ENCODE data around the gene EPN3.

The EPN3 gene

DNA sequence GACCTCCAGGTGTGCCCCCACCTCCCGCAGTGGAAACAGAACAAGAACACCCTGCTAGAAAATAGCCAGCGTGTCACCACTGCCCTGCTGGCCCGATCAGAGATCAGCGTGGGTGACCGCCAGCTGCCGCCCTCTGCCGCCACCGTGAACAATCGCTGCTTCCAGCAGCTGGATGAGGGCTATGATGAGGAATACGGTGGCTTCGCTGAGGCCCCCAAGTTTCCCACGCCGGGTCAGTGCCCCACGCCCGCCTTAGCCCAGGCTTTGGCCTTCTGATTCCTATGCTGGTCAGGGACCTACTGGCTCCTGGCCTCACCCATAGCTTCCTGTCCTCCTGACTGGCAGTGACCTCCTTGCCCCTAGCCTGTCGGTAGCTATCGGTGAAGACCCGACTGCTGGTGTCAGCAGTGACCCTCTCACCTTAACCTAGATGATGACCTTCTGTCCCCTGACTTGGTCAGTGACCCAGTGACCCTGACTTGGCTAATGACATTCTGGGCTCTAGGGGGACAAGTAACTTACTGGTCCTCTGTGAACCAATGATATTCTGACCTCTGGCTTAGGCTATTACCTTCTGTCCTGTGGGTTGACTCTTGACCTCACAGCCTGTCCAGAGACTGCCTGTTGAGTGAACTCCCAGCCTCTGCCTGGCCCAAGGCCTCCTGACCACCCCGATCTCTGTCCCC is 16.9 kb downstream of the EPN3 start:
- DNase-seq (ENCODE audit: low read depth in 2 of 2): no peak

DNA sequence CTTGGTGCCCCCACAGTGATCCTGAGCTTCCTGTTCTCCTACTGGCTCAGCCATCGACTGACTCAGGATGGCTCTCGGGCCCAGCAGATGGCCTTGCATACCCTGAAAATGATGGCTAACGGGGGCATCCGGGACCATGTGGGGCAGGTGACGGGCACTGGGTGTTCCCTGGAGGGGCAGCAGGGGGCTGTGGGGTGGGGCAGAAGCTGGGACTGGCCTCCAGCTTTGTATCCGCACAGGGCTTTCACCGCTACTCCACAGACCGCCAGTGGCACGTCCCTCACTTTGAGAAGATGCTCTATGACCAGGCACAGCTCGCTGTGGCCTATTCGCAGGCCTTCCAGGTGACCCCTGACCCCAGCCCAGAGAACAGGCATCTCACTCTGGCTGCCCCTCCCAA is 17.4 kb downstream of the EPN3 start:
- no peak for DNase-seq (ENCODE audit: low read depth in 2 of 2)

DNA sequence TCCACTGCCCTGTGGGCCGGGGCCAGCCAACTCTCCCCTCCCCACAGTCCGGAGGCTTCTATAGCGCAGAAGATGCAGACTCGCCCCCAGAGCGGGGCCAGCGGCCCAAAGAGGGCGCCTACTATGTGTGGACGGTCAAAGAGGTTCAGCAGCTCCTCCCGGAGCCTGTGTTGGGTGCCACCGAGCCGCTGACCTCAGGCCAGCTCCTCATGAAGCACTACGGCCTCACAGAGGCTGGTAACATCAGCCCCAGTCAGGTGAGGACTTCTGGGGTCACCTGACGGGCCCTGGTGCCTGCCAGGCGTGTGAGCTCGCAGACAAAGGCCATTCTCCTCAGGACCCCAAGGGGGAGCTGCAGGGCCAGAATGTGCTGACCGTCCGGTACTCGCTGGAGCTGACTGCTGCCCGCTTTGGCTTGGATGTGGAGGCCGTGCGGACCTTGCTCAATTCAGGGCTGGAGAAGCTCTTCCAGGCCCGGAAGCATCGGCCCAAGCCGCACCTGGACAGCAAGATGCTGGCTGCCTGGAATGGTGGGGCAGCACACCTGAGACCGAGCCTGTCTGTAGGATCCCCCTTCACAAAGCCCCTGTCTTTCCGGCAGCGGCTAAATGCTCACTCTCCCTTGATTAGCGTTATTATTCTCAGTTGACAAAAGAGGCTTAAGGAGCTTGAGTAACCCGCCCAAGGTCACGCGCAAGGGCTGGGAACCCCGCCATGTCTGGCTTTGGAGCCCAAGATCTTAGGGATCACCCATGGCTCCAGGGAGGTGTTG is 18.3 kb downstream of the EPN3 start:
- no peak for DNase-seq (ENCODE audit: low read depth in 2 of 2)

DNA sequence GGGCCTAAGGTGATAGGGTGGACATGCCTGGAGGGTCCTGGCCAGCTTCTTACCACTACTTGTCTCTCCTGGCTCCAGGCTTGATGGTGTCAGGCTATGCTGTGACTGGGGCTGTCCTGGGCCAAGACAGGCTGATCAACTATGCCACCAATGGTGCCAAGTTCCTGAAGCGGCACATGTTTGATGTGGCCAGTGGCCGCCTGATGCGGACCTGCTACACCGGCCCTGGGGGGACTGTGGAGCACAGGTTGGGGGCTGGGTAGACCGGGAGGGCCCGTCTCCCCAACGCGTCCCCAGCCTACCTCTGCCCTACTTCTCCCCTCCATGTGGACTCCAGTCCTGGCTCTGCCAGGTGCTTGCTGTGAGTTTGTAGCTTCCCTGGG is 18.9 kb downstream of the EPN3 start:
- DNase-seq (ENCODE audit: low read depth in 2 of 2): no peak

DNA sequence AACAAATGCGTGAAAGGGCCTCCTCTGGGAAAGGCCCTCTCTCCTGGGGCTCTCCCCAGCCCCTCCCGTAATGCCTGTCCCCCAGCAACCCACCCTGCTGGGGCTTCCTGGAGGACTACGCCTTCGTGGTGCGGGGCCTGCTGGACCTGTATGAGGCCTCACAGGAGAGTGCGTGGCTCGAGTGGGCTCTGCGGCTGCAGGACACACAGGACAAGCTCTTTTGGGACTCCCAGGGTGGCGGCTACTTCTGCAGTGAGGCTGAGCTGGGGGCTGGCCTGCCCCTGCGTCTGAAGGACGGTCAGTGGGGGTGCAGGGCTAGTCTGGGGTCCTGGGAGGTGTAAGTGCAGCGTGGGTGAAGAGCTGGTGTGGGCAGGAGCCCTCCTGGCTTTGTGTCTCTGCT is 19.3 kb downstream of the EPN3 start:
- DNase-seq (ENCODE audit: low read depth in 2 of 2): no peak

DNA sequence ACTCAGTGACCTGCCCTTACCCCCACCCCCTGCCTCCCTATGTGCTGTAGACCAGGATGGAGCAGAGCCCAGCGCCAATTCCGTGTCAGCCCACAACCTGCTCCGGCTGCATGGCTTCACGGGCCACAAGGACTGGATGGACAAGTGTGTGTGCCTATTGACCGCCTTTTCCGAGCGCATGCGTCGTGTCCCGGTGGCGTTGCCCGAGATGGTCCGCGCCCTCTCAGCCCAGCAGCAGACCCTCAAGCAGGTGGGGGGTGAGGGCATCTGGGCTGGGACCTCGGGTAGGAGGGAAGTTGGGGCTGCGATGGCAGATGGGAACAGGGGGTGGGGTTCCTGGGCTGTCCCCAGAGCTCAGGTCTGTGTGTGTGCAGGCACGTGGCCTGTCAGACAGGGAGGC is 21.7 kb downstream of the EPN3 start:
- DNase-seq (ENCODE audit: low read depth in 2 of 2): no peak

DNA sequence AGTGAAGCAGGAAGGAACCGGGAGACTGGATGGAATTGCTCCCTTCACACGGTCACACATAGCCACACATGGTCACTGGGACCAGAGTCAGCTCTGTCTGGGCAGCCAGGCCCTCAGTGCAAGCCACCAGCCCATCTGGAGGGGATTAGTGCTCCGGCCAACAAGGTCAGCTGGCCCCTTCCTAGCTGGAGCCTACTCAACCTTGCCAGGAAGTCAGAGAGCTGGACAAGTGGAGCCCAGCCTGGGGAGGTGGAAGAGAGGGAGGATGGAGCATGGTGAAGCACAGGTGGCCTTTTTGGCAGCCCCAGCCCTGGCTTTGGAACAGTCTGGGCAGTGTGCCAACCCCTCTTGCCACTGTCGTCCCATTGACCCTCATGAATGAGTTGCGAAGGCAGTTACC is 24.3 kb downstream of the EPN3 start:
- DNase-seq (ENCODE audit: low read depth in 2 of 2): no peak

DNA sequence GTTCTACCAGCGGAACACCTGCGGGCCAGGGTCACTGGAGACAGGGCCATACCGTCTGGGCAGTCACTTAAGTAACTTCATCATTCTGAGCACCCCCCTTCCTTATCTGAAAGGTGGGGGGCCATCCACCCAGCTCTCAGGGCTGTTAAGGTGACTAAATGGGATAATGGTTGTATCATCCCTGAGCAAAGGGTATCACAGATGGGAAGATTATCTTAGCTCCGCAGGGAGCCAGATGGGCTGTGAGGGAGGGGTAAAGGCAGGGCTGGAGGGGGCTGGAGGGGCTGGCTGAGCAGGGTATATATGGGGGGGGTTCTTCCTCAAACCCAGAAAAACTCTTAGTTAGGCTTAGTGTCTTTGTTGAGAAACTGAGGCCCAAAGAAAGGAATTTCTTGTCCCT is 25.1 kb downstream of the EPN3 start:
- DNase-seq (ENCODE audit: low read depth in 2 of 2): no peak

DNA sequence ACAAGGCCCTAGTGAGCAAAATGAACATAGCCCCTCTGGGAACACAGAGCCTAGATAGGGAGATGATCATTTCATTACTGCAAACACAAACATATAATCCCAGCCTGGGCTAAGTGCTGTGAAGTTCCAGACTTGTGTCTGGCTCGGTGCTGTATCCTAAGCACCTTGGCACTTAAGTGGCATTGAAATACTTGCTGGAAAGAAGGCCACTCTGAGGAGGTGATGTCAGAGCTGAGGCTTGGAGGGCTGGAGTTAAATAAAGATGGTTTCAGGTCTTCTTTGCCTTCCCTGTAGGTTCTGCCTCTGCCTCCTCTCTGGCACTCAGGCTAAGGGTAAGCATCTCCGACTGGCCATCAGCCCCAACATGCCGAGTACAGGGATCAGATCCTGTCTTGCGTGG is 25.6 kb downstream of the EPN3 start:
- no peak for DNase-seq (ENCODE audit: low read depth in 2 of 2)

DNA sequence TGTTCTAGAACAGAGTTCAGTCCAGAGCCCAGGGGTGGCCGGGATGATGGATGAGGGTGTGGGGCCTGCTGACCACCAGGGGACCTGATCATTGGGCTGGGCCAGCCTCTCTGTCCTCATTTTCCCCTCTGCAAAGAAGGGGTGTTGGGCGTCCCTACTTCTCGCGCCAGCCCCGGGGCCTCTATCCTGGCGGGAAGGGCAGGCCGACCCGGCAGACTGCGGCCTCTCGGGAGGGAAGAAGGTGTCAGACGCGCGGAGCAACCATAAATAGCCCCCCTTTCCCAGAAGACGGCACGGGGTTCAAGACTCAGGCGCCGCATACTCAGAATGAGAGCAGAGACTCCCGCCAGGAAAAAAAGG is 26.0 kb downstream of the EPN3 start:
- DNase-seq (ENCODE audit: low read depth in 2 of 2): no peak

DNA sequence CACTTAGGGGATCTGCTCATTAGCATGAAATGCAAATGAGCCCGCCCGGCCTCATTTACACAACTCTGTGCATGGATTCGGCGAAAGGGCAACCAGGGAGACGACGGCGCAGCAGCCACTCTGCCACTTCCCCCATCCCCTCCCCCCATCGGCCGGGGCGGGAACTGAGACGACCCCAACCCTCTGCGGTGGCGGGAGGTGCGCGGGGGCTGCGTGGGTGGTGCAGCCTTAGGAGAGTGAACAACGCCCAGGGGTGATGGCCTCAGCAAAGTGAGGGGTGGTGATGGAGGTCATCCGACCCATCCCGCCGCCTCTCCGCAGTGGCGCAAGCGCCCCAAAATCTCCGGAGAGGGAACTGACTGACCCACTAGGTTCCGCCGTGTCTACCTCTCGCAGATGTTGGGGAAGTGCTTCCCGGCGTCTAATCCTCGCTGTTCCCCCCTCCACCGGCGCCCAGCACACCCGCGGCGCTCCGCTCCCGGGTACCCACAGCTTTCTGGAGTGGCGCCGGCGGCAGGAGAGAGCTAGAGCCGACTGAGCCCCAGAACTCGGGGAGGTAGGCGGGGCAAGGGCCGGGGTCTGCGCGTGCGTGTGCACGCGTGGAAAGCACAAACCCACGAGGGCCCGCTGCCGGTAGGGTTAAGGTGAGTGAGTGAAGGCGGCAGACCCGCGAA is 26.5 kb downstream of the EPN3 start:
- no peak for DNase-seq (ENCODE audit: low read depth in 2 of 2)

DNA sequence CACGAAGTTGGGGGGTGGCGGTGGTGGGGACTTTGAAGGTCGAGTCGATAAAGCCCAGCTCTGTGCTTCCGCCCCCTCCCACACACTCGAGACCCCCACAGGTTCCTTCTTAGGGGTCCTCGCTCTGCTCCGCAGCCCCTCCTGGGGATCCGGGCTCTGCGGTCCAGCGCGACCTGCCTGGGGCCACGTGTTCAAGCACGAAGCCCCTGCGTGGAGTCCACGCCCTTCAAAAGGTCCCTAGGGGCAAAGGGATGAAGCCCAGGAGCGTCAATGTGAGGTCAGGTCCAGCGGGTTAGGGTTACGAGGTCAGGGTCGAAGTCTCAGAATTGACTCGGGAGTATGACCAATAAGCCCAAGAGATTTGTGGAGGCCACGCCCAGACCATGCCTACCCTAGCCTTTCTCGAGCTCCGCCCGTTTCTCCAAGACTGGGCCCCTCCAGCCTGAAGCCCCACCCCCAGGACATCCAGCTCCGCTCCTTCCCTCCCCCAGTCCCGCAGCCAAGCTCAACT is 27.2 kb downstream of the EPN3 start:
- peak in 1 of 2 donors; percentile 33 for DNase-seq (ENCODE audit: low read depth in 2 of 2)

DNA sequence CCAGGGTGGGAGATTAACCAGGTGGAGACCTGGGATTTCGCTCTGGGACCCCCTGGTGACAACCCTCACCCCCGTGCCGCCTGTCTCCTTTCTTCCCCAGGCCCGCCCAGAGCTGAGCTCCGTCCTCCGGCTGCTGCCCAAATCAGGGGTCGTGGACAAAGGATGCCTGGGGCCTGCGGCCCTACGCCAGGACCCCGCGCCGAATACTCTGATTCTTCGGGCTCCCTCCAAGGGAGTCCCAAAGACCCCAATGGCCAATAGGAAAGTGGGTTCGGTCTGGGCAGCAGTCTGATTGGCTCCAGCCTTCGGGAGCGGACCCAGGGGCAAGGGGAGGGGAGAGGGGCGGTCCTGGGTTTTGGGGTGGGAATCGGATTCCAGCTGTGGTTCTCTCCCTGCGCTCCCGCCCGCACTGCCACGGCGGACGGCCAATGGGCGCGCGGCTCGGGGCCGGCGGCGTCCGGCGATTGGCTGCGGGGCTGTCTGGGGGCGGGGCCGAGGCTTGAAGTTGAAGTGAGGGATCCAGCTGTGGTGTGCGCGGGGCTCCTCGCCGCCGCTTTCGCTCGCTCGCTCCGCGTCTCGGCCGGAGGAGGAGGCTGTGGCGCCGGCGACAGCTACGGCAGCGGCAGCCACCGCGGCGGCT is 27.8 kb downstream of the EPN3 start, which contains the start of gene CACNA1G:
CACNA1G (plus strand) TSS at position 531 of the 640 bp plus-strand sequence. CDS start 745 bp downstream, outside the sequence.
- DNase-seq (ENCODE audit: low read depth in 2 of 2): peak; percentile 73 to 87

DNA sequence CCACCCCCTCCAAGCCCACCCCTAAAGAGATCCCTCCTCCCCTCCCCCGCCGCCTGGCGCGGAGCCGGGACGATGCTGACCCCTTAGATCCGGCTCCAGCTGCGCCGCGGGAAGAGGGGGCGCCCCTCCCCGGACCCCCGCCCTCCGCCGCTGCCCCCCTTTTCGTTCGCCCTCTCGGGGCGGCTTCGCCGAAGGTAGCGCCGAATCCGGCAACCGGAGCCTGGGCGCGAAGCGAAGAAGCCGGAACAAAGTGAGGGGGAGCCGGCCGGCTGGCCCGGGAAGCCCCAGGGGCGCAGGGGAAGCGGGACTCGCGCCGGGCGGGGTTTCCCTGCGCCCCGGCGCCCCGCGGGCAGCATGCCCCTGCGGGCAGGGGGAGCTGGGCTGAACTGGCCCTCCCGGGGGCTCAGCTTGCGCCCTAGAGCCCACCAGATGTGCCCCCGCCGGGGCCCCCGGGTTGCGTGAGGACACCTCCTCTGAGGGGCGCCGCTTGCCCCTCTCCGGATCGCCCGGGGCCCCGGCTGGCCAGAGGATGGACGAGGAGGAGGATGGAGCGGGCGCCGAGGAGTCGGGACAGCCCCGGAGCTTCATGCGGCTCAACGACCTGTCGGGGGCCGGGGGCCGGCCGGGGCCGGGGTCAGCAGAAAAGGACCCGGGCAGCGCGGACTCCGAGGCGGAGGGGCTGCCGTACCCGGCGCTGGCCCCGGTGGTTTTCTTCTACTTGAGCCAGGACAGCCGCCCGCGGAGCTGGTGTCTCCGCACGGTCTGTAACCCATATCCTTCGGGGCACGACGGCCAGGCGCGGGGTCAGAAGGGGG is 28.6 kb downstream of the EPN3 start:
- DNase-seq (ENCODE audit: low read depth in 2 of 2): no peak

DNA sequence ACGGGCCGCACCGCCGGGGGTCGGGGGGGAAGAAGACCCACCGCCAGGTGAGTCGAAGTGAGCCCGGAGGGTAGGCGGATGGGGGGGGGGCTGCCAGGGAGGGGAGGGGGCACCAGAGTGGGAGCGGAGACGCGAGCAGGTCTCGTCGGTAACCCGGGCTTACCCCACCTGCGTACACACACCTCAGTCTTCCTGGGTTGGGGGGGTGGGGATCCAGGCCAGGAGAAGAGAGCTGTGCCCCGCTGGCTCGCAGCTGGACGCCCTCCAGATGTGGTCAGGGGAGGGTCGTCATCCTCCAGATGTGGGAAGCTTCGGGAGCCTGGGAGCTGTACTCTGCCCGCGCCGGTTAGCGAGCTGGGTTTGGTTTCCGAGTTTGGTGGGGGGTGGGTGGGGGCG is 29.2 kb downstream of the EPN3 start:
- no peak for DNase-seq (ENCODE audit: low read depth in 2 of 2)

DNA sequence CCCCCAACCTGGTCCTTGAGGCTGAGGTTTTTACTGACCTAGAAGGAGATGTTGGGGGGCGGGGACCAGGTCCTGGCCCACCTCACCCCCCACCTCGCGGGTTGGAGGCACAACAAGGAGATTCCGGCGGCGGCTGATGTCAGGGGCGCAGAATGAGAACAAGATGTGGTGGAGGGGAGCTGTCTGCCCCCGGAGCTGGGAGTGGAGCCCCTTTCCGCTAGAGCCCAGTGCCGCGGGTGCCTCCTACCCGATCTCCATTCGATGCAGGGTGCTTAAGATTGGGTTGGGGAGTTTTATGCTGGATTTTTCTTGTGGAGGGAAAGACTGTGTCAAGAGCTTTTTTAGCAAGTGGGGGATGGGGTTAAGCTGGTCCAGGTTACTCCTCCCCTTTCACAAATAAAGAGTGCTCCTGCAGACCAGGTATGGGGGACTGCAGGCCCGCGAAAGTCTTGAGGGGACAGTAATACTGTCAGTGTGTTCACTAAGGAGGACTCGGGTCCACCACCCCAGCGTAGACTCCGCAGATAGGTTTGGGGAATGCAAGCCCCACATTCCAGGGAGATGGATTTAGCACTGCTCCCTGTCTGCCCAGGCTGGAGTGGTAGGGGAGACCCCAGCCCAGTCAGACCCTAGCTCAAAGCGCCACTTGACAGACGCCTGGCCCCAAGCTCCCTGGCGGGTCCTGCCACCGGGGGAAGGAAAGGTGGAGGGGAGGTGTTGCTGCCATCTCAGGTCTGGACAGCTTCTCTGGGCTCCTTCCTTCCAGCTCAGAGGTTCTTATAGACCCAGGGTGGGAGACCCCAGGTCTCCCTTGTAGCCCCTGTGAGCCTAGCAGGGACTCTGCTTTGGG is 29.9 kb downstream of the EPN3 start:
- DNase-seq (ENCODE audit: low read depth in 2 of 2): no peak

DNA sequence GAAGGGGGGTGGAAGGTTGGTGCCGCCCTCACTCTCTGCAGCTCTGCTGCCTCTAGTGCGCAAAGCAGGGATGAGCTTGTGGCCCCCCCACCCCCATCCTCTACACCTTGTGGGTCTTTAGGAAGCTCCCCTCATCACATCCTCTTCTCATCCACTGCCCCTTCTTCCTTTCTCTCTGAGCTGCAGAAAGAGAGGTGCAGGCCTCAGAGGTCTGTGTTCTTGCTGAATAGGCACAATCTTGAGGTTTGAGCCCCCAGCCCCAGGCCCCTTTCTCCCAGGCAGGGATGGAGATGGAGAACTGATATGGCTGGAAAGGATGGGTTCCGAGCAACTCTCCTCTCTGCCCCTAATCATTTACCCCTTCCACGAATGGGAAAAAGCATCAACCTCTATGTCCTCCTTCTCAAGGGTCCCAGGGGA is 30.6 kb downstream of the EPN3 start:
- no peak for DNase-seq (ENCODE audit: low read depth in 2 of 2)

DNA sequence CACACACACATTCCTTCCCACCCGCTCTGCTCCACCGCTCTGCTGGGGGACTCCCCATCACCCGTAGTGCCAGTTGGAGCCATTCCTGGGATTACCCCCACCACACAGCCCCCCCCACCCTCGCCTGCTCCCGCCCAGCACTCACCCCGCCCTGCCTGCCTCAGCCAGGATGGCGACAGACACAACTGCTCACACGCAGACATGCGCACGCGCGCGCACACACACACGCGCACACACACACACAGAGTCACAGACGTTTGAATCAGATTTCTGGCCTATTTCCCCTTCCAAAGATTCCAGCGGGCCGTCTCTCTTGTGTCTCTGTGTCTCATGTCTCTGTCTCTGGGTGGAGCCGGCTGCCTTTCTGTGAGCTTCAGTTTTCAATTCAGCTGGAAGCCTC is 32.4 kb downstream of the EPN3 start:
- no peak for DNase-seq (ENCODE audit: low read depth in 2 of 2)

DNA sequence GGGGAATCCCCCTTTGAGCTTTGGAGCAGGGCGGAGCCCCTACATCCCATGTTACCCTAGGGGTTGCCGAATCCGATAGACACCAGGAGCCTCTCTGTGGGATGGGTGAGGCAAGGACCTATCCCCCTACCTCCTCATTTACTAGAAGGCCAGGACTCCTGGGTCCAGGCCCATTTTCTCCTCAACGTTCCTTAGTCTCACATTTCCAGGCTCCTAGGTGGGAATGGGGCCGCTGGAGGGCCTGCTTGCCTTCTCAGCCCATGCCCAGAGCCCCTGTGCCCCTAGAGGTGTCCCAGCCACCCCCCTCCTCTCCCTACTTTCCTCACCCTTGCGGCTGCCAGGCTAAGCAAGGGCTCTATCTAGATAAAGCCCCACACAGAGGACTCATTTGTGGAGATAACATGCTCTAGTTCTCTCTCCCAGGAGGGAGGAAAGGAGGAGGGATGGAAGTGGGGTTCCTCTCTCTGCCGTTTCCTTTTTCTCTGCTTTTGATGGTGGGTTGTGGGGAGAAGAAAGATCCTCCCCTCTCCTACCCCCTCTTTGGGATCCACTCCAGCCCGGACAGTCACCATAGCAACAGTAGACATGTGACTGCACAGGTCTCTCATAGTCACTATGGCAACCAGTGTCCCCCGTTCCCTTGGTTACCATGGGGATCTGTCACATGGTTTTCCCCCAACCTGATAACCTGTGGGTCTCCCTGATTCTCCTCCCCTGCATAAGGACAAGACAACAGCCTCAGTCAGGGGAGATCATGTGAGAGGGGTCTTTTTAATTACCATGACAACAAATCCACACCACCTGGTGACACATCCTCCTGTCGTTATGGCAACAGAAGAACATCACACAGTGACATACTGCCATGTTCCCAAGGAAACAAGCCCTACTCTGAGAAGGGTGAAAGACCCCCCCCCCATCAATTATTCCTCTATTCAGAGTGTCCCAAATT is 33.1 kb downstream of the EPN3 start:
- no peak for DNase-seq (ENCODE audit: low read depth in 2 of 2)

All from activated CD4-positive, alpha-beta T cell treated with anti-CD3 and anti-CD28 coated beads for 24 hours (primary cell).